ENCODE results near the gene SFTPB.

SFTPB gene

DNA sequence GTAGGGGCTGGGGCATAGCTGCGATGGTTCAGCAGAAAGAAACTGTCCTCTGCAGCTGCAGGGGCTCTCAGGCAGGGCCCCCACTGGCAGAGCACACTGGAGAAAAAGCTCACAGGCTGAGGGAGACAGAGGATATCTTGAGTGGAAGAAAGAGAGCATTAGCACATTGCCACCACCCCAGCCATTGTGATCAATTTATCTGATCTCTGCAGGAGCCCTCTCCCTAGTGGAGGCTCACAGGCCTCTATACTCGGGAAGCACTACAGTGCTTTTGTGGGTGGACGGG, 801 bp upstream of the SFTPB start:
- DNase-seq (ENCODE audit: insufficient read length, low spot score) (no peak), FAIRE-seq (no peak)
- TF ChIP-seq TAF1 (IDR thresholded peaks at IDR 0.05; ENCODE audit: low read depth, low read length) = no peak
- TF ChIP-seq SPI1 (IDR thresholded peaks at IDR 0.05; ENCODE audit: low read depth, low read length) = no peak
- no peak for TF ChIP-seq POLR2AphosphoS5 (IDR thresholded peaks at IDR 0.05; ENCODE audit: low read depth, low read length)
- no peak for TF ChIP-seq POU2F2 (IDR thresholded peaks at IDR 0.05; ENCODE audit: low read depth, low read length)
- TF ChIP-seq POLR2A (IDR thresholded peaks at IDR 0.05; ENCODE audit: low read depth, low read length) = no peak
- no peak for TF ChIP-seq PAX5 (IDR thresholded peaks at IDR 0.05; ENCODE audit: insufficient read depth, low read length, severe bottlenecking)

DNA sequence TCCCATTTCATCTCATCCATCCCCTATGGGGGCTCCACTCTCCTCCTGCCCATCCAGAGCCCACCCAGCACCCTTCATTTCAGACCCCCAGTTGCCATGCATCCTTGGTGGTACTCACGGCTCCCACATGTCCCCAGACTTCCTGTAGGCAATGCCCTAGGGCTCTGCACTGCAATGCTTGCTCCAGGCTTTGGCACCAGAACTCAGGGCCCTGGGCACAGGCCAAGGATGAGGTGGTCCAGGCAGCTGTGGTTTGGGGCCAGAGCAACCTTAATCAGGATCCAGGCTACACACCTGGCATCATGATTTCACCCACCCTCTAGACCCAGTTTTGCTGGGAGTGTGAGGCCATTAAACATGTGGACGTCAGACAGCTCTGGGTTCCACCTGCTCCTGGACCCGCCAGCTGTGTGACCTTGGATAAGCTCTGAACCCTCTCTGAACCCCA, 414 bp downstream of the SFTPB start:
- no peak for FAIRE-seq

DNA sequence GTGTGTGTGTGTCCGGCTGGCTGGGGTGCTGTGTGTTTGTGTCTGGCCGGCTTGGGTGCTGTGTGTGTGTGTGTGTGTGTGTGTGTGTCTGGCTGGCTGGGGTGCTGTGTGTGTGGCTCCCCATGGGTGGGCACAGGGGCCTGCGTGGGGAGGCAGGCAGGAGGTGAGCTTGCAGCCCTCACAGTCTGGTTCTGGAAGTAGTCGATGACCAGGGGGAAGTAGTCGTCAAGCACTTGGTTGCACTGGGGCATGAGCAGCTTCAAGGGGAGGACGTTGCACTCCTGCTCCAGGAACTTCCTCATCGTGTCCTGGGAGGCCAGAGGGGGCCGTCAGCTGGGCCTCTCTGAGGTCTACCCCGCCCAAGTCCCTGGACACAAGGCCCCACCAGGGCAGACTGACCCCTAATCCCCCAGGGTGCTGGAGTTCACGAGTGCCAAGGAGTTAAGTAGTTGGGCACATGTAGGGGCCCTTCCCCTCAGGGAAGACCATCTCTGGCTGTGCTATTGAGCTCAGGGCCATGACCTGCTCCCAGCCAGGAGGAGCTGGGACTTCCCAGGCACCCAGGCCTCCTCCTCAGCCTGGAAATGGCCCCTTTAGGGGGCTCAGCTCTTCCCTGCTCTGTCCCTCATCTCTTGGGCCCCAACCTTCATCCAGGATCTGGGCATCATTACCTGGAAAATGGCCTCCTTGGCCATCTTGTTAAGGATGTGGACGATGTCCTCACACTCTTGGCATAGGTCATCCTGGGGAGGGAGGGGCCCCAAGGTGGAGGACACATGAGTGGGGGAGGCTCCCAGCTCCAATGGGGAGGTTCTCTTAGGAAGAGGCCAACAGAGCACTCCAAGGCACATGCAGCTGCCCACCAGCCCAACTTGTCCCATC, 1.3 kb downstream of the SFTPB start:
- DNase-seq (ENCODE audit: insufficient read length, low spot score) = no peak
- TF ChIP-seq POU2F2 (IDR thresholded peaks at IDR 0.05; ENCODE audit: low read depth, low read length) = no peak
- no peak for TF ChIP-seq POLR2A (IDR thresholded peaks at IDR 0.05; ENCODE audit: low read depth, low read length)
- TF ChIP-seq TAF1 (IDR thresholded peaks at IDR 0.05; ENCODE audit: low read depth, low read length) = no peak
- TF ChIP-seq SPI1 (IDR thresholded peaks at IDR 0.05; ENCODE audit: low read depth, low read length) = no peak
- TF ChIP-seq PAX5 (IDR thresholded peaks at IDR 0.05; ENCODE audit: insufficient read depth, low read length, severe bottlenecking) = no peak
- no peak for TF ChIP-seq POLR2AphosphoS5 (IDR thresholded peaks at IDR 0.05; ENCODE audit: low read depth, low read length)
- FAIRE-seq = no peak

More for the DNA sequence above, 414 bp downstream of the SFTPB start:
- no peak for DNase-seq (ENCODE audit: insufficient read length, low spot score)
- TF ChIP-seq TAF1 (IDR thresholded peaks at IDR 0.05; ENCODE audit: low read depth, low read length) (no peak), POU2F2 (IDR thresholded peaks at IDR 0.05; ENCODE audit: low read depth, low read length) (no peak), SPI1 (IDR thresholded peaks at IDR 0.05; ENCODE audit: low read depth, low read length) (no peak), POLR2A (IDR thresholded peaks at IDR 0.05; ENCODE audit: low read depth, low read length) (no peak), PAX5 (IDR thresholded peaks at IDR 0.05; ENCODE audit: insufficient read depth, low read length, severe bottlenecking) (no peak)

DNA sequence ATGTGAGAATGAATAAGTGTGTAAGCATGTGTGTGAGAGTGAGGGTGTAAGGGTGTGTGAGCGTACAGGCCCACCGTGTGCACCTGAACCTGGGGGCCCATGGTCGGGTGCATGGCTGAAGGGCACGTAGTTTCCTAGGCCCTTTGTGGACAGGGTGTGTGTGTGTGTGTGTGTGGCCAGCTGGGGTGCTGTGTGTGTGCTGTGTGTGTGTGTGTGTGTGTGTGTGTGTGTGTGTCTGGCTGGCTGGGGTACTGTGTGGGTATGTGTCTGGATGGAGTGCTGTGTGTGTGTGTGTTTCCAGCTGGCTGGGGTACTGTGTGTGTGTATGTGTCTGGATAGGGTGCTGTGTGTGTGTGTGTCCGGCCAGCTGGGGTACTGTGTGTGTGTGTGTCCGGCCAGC, 2.0 kb downstream of the SFTPB start:
- TF ChIP-seq SPI1 (IDR thresholded peaks at IDR 0.05; ENCODE audit: low read depth, low read length) = no peak
- FAIRE-seq = no peak
- no peak for DNase-seq (ENCODE audit: insufficient read length, low spot score)

DNA sequence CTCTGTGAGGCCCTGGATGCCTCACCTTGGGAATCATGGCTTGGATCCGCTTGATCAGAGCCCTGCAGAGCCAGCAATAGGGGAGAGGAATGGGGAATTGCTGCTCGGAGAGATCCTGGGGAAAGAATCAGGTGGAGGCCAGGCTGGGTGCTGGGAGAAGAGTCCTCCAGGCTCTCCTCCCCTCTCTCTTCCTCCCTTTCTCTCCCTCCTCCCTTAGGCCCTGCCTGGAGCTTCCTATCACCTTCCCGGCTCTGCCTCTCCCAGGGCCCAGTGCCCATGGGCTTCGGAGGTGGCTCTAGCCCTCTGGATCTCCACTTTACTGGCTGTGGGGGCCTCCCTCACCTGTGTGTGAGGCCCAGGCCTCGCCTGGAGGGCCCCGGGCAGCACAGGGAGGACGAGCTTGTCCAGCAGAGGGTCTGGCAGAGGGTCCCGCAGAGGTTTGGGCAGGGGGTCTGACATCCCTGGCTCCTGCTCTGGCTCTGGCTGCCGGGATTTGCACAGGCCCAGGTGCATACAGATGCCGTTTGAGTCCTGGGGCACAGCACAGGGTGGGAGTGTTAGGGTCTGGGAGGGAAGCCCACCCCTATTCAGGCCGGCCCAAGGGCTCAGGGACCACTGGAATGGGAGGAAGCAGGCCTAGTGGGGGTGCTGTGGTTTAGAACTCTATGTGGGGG, 2.6 kb downstream of the SFTPB start:
- DNase-seq (ENCODE audit: insufficient read length, low spot score) = no peak
- FAIRE-seq = no peak
- TF ChIP-seq TAF1 (IDR thresholded peaks at IDR 0.05; ENCODE audit: low read depth, low read length) (no peak), SPI1 (IDR thresholded peaks at IDR 0.05; ENCODE audit: low read depth, low read length) (no peak), PAX5 (IDR thresholded peaks at IDR 0.05; ENCODE audit: insufficient read depth, low read length, severe bottlenecking) (no peak), POLR2A (IDR thresholded peaks at IDR 0.05; ENCODE audit: low read depth, low read length) (no peak), POLR2AphosphoS5 (IDR thresholded peaks at IDR 0.05; ENCODE audit: low read depth, low read length) (no peak), POU2F2 (IDR thresholded peaks at IDR 0.05; ENCODE audit: low read depth, low read length) (no peak)

DNA sequence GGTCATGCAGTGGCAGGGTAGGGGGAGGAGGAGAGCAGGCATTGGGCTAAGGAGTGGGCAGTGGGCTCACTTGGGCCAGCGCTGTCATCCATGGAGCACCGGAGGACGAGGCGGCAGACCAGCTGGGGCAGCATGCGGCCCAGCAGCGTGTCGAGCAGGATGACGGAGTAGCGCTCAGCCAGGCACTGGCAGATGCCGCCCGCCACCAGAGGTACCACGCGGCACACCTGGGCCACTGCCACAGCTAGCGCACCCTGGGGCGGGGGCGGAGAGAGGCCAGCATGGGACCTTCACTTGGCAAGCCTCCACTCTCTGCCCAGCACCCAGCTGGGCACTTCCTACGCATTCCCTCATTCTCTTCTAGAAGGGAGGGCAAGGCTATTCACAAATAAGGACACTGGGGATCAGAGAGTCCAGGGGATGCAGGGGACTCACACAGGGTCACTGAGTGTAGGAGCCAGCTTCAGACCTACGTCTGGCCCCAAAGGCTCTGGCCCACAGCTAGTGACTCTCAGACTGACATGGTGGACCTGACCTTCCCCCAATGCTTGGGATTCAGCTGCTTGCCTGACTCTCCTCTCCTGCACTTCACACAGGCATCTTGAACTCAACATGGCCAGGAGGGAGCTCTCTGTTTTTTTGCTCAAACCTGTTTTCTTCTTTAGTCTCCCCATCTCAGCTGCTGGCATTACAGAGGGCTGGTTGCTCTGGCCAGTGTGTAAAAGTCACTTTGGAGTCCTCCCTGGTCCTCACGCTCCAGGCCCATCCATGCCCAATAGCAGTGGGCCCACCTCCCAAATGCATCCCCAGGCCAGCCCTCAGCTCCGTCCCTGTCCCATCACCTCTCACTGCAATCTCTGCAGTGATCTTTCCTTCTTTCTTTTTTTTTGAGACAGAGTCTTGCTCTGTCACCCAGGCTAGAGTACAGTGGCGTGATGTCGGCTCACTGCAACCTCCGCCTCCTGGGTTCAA, 4.1 kb downstream of the SFTPB start:
- no peak for FAIRE-seq
- TF ChIP-seq POLR2AphosphoS5 (IDR thresholded peaks at IDR 0.05; ENCODE audit: low read depth, low read length) (no peak), TAF1 (IDR thresholded peaks at IDR 0.05; ENCODE audit: low read depth, low read length) (no peak), POU2F2 (IDR thresholded peaks at IDR 0.05; ENCODE audit: low read depth, low read length) (no peak), POLR2A (IDR thresholded peaks at IDR 0.05; ENCODE audit: low read depth, low read length) (no peak), PAX5 (IDR thresholded peaks at IDR 0.05; ENCODE audit: insufficient read depth, low read length, severe bottlenecking) (no peak), SPI1 (IDR thresholded peaks at IDR 0.05; ENCODE audit: low read depth, low read length) (no peak)
- no peak for DNase-seq (ENCODE audit: insufficient read length, low spot score)

DNA sequence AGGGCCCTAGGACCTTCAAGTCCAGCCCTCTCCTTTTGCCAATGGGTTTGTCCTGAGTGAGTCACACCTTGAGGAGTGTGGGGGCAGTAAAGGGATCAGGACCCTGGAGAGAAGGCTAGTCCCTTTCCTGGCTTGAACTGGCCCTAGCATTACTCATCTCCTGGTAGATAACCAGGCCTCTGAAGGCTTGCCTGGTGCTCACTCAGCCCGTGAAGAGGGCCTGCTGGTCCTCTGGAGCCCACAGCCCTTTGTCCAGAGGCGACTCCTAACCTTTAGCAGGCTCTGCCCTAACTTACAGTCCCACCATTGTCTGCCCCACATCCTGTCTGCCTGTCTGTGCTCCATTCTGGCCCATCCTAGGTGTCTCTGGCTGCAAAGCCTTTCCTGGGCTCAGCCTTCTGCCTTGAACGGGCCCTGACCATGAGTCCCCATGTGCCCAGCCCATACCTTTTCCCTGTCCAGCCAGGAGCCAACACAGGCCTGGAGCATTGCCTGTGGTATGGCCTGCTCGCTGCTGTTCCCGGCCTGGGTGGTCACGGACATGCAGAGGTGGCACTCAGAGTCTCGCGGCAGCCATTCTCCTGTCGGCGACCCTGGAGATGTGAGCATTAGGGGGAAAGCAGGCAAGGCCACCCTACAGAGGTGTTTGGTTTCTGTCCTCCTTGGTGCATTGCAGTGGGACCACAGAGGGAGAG, 5.0 kb downstream of the SFTPB start:
- TF ChIP-seq POLR2A (IDR thresholded peaks at IDR 0.05; ENCODE audit: low read depth, low read length) (no peak), TAF1 (IDR thresholded peaks at IDR 0.05; ENCODE audit: low read depth, low read length) (no peak), POLR2AphosphoS5 (IDR thresholded peaks at IDR 0.05; ENCODE audit: low read depth, low read length) (no peak), SPI1 (IDR thresholded peaks at IDR 0.05; ENCODE audit: low read depth, low read length) (no peak), PAX5 (IDR thresholded peaks at IDR 0.05; ENCODE audit: insufficient read depth, low read length, severe bottlenecking) (no peak), POU2F2 (IDR thresholded peaks at IDR 0.05; ENCODE audit: low read depth, low read length) (no peak)
- FAIRE-seq (no peak), DNase-seq (ENCODE audit: insufficient read length, low spot score) (no peak)

DNA sequence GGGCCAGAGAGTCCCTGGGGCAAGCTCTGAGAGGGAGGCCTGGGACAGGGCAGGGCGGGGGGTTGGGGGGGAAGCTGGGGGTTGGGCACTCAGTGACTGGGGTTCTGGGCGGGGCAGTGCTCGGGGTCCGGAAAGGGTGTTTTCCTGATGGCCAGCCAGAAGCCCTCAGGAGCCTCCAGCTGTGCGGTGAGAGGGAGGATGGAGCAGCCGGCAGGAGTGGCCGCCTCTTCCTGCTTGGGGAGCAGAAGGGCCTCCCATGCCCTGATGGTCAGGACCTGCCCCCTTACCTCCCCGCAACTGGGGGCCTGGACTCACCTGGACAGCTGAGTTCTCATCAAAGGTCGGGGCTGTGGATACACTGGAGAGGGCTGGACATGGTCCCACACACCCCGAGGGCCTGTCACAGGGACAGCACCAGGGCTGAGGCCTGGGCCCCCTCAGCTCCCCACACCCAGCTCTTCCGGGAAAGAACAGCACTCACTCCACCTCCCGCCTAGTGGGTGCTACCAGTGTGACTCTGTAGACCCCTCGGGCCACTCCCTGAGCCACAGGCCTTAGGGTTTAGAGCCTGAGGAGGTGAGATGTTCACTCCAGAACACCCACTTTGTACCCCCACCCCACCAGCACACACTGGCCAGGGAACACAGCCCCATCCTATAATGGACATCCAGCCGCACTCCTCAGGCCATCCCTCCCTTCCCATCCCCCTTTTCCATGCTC, 6.7 kb downstream of the SFTPB start:
- DNase-seq (ENCODE audit: insufficient read length, low spot score) (no peak), FAIRE-seq (no peak)
- TF ChIP-seq POU2F2 (IDR thresholded peaks at IDR 0.05; ENCODE audit: low read depth, low read length) = no peak
- no peak for TF ChIP-seq POLR2AphosphoS5 (IDR thresholded peaks at IDR 0.05; ENCODE audit: low read depth, low read length)
- TF ChIP-seq PAX5 (IDR thresholded peaks at IDR 0.05; ENCODE audit: insufficient read depth, low read length, severe bottlenecking) = no peak
- TF ChIP-seq SPI1 (IDR thresholded peaks at IDR 0.05; ENCODE audit: low read depth, low read length) = no peak

All from GM12891 (cell line).